KG1 (cell line): ENCODE data around the gene TP73.

Experiments used
- DNase-seq: peaks from one replicate; lab custom pipeline; 2025; lab: John Stamatoyannopoulos, UW

Gene TP73

DNA sequence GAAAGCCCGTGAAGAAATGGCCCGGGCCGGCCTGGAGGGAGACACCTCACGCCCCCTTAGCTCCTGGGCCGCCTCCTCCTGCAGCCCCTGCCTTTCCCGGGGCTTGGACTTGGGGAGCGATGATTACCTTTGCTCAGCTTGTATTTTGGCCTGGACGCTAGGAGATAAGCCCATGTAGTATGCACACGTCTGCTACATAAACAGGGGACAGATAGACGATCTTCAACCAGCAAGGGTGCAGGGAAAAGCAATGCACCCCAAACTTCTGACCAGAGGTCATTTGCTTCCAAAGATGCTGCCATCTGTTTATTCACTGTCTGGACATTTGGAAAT is 936 bp downstream of the TP73 start:
- DNase-seq, result no peak

- no peak for DNase-seq
Observed at GRCh38 chr1:3654549-3655281, 2.4 kb downstream of the TP73 start.

DNA sequence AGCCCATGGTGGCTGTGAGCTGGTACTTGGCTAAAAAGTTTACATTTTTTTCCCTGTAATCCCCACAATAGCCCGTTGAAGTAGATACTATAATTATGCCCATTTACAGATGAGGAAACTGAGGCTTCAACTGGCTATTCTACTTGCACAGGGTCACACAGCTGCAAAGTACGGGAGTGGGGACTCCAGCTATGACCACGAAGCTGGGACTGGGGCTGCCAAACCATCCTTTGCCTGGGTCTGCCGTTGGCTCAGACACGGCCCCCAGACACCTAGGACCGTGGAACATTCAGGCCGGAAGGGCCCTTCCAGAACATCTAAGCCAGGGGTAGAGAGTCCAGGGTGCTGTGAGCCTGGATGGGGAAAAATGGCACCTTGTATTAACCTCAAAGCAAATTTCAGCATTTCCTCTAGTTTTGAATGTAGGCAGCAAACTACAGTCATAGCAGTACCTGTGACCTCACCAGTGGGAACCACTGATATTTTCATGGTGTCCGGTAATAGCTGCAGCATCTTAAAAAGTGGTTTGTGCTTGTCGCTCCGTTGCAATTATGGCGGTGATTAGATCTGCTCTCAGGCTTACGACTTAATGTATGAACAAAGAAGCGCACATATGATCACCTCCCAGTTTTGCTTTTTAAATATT is 4.3 kb downstream of the TP73 start:
- DNase-seq, result no peak

DNA sequence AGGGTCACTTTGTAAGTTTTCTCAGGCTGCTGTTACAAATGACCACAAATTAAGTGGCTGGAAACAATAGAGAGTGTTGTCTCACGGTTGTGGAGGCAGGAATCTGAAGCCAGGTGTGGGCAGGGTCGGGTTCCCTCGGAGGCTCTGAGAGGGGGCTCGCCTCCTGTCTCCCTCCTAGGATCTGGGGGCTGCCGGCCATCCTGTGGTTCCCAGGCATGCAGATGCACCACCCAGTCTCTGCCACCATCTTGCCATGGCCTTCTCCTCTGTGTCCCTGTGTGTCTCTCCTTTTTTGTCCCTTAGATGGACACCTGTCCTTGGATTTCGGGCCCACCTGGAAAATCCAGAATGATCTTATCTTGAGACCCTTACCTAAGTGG is 4.8 kb downstream of the TP73 start:
- no peak for DNase-seq

DNA sequence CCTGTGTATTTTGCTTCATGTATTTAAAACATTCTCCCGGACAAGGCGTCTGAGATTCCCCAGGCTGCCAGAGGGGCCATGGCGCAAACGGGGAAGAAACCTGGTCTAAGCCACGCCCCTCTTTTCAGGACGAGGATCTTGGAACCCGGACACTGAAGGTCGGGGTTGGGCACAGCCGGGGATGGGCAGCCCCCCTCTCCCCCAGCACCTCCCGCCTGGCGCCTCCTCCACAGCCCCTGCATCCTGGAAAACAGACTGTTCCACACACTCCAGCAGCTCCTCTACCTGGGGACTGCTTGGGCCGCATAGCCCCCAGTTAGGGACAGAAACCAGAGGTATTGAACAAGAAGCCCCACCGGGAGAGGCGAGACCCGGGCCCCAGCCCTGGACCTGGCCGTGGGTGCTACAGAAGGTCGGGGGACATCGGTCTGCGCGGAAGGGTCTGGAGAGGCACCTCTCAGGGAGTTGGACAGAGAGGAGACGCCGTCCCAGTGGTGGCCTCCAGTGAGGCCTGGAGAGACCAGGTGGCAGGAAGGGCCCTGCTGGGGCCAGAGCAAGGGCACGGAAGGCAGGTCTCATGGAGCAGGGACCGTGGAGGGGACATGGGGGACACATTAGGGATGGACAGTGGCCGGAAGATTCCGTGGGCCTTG is 5.4 kb downstream of the TP73 start:
- DNase-seq, result no peak

- DNase-seq, result no peak
Observed at GRCh38 chr1:3658231-3658615, 5.9 kb downstream of the TP73 start.

DNA sequence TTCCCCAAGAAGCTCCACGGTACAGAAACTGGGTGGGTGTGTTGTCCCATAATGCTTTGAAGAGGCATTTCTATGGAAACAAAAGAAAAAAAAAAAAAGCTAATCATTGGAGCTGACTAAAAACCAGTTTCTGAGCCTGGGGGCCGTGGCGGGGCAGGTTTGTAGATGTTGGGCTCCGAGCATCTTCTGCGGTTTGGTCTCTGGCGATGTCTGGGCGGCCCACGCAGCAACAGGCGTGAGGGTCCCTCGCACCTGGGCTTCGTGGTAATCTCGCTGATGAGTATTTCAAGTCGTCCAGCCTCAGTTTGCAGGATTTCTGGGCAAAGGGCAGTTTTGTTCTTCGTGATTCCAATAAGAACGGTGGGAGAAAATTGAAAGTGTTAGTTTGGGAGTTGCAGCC is 6.8 kb downstream of the TP73 start:
- no peak for DNase-seq

DNA sequence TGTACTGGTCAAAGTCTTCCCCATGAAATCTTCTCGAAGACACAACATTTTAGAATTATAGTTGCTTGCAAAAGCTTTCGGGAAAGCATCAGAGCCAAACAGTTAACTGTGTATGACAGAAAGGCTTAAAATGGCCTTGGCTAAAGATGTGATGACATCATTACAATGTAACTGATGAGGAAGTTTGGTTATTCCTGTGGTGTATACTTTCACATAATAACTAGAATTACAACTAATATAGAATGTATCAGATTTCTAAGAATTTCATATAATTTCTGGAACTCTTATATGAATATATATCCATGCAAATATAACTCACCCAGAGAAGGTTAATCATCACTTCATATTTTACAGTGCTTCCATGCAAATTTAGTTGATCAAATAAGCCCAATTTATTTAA is 8.4 kb downstream of the TP73 start:
- DNase-seq, result no peak

GRCh38 chr1:3661631-3662030 is 9.3 kb downstream of the TP73 start:
- no peak for DNase-seq

GRCh38 chr1:3662080-3662671 is 9.9 kb downstream of the TP73 start:
- no peak for DNase-seq

GRCh38 chr1:3663999-3664699 is 11.8 kb downstream of the TP73 start:
- DNase-seq, result no peak

- DNase-seq, result no peak
Observed at GRCh38 chr1:3664700-3665375, 12.5 kb downstream of the TP73 start.

DNA sequence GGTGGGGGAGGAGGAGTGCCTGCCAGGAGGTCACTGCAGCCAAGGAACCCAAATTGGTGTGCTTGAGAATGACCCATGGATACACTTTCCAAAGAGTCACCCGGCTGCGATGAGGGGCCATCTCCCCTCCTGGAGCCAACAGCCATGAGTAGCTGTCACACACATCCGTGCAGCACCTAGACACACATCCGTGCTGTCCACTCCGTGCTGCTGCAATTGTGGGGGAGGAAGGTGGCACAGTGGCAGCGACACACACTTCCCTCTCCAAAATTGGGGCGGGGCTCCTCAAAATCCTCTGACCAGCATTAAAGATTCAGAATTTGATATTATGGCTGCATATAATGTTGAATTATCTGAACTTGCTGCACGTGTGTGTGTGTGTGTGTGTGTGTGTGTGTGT is 15.8 kb downstream of the TP73 start:
- DNase-seq, result no peak

DNA sequence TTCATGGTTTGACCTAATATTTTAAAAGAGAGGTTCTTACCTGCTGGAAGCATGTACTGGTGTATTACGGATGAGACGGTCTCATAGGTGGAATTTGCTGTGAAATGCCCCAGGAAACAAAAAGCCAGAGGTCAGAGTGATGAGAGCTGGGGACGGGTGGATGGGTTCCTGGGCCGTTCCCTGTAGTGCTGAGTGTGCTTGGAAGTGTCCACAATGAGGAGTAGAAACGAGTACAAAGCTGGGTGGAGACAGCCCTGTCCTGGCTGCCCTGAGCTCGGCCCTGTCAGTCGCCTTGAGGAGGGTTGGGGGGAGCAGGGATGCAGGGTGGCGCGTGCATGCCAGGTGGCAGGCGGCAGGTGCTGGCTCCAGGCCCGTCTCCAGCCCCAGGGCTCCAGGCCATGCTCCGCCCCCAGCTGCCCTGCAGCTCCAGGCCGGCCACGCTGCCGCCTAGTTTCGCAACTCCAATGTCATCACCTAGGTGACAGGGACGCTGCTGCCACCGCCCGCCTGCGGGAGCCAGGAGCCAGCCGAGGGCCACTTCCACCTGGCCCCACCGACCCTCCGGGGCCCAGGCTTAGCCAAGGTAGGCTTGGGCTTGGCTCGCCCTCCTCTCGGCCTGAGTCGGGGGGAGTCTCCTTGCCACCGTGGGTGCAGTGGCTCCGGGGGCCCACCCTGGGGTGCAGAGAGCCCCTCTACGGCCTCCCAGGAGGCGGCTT is 16.4 kb downstream of the TP73 start:
- no peak for DNase-seq

DNA sequence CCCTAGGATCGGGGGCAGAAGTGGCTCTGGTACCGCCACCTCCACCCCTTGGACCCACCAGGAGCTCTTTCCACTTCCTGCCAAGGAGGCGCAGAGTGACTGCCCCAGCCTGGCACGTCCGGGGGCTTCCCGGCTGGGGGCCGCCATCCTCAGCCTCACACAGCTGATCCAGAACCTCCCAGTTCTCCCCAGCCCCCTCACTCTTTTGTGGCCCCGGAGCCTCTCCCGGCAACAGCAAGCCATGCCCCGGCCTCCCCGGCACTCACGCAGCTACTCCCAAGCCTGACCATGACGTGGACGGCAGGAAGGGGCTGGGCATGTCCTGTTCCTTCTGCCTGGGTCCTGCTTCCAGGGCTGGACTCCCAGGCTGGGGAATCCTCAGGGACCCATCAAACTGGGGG is 17.1 kb downstream of the TP73 start:
- DNase-seq, result no peak

DNA sequence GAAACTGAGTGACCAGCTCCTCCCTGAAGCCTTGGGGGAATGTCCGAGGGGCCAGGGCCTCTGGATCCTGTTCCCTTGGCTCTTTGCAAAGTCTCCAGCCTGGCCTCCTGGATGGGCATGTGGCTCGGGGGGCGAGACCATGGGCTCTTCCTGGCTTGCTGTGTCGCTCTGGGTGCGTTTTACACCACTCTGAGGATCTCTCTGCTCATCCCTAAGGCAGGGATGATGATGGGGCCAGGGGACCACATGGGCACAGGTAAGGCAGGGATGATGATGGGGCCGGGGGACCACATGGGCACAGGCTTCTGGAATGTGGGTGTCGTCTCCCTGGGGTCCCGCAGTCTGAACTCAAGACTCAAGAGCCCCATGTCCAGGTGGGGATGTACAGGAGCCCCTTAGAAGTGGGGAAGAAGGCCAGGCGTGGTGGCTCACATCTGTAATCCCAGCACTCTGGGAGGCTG is 17.7 kb downstream of the TP73 start:
- DNase-seq, result no peak

GRCh38 chr1:3670823-3671265 is 18.5 kb downstream of the TP73 start:
- no peak for DNase-seq

GRCh38 chr1:3671371-3672180 is 19.3 kb downstream of the TP73 start:
- no peak for DNase-seq

GRCh38 chr1:3672231-3672970 is 20.1 kb downstream of the TP73 start:
- no peak for DNase-seq

GRCh38 chr1:3672971-3673361 is 20.6 kb downstream of the TP73 start:
- no peak for DNase-seq
